ENCODE results near the gene LRCOL1. TPM values are rescaled to one million over a fixed set of nuclear protein-coding genes. Genes with fewer than 3 reads are reported as not detected.

LRCOL1 gene
- total and polyA plus RNA-seq, 2 experiments from 2014 or later, result 1.7 TPM; not detected in 1

GRCh38 chr12:132574271-132574996 lies 35.9 kb downstream of the LRCOL1 start:
- Histone ChIP-seq H3K4me2 (no peak overlapping the region), H3K79me2 (replicated peaks; ENCODE audit: insufficient read depth) (no peaks in the 10 kb centered on the region), H3K4me3 (no peak overlapping the region), H3F3A (replicated peaks; ENCODE audit: low read depth) (peaks cover 8% of the 10 kb centered on the region), H3K36me3 (ENCODE audit: insufficient read depth) (no peaks in the 10 kb centered on the region), H3K4me1 (ENCODE audit: insufficient read depth) (no peaks in the 10 kb centered on the region), H2AFZ (no peak overlapping the region), H3K27ac (ENCODE audit: low read depth) (no peak overlapping the region), H3K9me2 (ENCODE audit: insufficient read depth) (no peaks in the 10 kb centered on the region), H3K27me3 (ENCODE audit: insufficient read depth) (no peaks in the 10 kb centered on the region), H4K20me1 (replicated peaks; ENCODE audit: insufficient read depth) (peaks cover 27% of the 10 kb centered on the region)
- no peak for DNase-seq (ENCODE audit: low spot score)
- Mint-ChIP-seq H3K9me3 (no peaks in the 10 kb centered on the region), H3K4me1 (peaks cover 3% of the 10 kb centered on the region; the same call in 1 of the 3 replicates), H3K36me3 (ENCODE audit: low read depth) (peaks cover 40% of the 10 kb centered on the region), H3K27me3 (ENCODE audit: insufficient read depth, low read depth, poor library complexity) (peaks cover 19% of the 10 kb centered on the region), H3K4me3 (no peak overlapping the region), H3K27ac (no peak overlapping the region)
- TF ChIP-seq EZH2 (IDR thresholded peaks at IDR 0.05; ENCODE audit: low read depth, unreplicated experiment) (no peak), NANOG (IDR thresholded peaks at IDR 0.05; ENCODE audit: borderline replicate concordance) (no peak), STAT1 (IDR thresholded peaks at IDR 0.05; ENCODE audit: unreplicated experiment) (no peak), EZH2phosphoT487 (IDR thresholded peaks at IDR 0.05; ENCODE audit: unreplicated experiment) (no peak), ZNF462 (CRISPR knock-in tag; IDR thresholded peaks at IDR 0.05) (no peak), REST (IDR thresholded peaks at IDR 0.05; ENCODE audit: unreplicated experiment) (no peak)
- no peak for ATAC-seq
